HG03442 (cell line): ENCODE measurements around the gene GPR107.

Experiments used
- ATAC-seq: cut with Tn5 transposase; IDR thresholded peaks from one replicate; pipeline ENCODE4 v1.9.1; 2021; ENCODE audit warnings: mild to moderate bottlenecking, moderate library complexity; ENCODE audit not compliant: unreplicated experiment

Gene GPR107

GRCh38 chr9:130107234-130107861 is 53.6 kb downstream of the GPR107 start:
- no peak for ATAC-seq

DNA sequence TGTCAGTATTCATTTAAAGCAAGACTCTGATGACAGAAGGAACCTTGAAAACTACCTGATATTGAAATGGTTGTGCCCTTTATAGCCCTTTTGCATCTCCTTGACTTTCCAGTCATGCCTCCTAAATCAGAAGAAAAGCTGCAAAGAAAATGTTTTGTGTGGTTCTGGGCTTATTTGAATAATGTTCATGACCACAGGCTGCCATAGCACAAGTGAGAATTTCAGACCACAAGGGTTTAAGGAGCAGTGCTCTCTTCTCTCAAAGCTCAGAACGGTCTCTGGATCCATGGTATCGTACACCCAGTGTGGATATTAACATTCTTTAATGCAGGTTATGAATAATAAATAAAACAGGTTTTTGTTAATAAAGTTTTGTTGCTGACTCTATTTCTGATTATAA is 54.2 kb downstream of the GPR107 start:
- no peak for ATAC-seq

GRCh38 chr9:130110166-130110565 is 56.5 kb downstream of the GPR107 start:
- ATAC-seq, result no peak

- ATAC-seq, result no peak
These were observed 56.9 kb downstream of the GPR107 start for GRCh38 chr9:130110596-130111021.

- no peak for ATAC-seq
These were observed 58.3 kb downstream of the GPR107 start for GRCh38 chr9:130111786-130112537.

- ATAC-seq, result no peak
These were observed 58.9 kb downstream of the GPR107 start for GRCh38 chr9:130112538-130113151.

DNA sequence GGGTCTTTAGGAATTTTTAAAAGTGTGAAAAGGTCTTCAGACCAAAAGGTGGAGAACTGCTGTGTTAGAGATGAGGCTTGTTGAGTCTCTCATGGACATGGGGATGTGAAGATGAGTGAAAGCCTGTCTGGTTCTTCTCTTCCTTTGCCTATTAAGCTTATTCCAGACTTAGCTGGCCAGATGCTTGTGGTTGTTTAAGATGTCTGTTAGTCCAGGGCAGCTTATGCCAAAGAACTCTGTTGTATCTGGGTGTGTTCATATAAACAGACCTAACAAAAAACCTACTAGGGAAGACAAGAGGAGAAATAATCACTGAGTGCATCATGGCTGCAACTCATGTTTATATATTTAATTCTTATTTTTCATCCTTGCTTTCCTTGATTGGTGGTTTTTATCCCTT is 61.0 kb downstream of the GPR107 start:
- no peak for ATAC-seq

- no peak for ATAC-seq
These were observed 62.6 kb downstream of the GPR107 start for GRCh38 chr9:130116346-130116745.

GRCh38 chr9:130117376-130117775 is 63.7 kb downstream of the GPR107 start:
- no peak for ATAC-seq

- ATAC-seq, result no peak
These were observed 64.3 kb downstream of the GPR107 start for GRCh38 chr9:130117816-130118632.

- ATAC-seq, result no peak
These were observed 65.3 kb downstream of the GPR107 start for GRCh38 chr9:130118841-130119518.

DNA sequence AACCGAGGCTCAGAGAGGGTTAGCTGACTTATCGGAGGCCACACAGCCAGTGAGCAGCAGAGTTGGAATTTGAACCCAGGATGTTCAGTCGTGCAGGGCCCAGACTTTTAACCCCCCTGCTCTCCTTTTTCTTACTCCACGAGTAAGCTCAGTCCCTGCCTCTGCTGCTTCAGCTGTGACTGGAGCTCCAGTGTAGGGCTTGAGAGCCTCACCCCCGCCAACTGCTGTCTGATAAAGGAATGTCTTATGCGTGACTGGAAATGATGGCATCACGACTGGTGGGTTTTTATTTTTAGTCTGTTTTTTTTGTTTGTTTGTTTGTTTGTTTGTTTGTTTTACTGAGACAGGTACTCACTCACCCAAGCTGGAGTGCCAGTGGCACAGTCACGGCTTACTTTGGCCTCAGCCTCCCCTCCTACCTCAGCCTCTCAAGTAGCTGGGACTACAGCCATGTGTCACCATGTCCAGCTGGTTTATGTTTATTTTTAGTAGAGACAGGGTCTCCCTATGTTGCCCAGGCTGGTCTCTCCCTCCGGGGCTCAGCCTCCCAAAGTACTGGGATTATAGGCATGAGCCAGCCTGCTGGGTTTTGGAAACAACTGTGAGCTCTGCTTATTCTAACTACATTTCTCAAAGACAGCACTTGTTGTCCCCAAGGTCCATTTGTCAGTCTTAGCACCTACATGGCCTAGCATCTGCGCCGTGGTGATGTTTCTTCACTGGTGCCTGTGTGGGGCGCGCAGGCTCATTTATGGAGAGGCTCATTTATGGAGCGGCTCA is 66.0 kb downstream of the GPR107 start:
- ATAC-seq, result no peak

- ATAC-seq, result no peak
These were observed 66.5 kb downstream of the GPR107 start for GRCh38 chr9:130120299-130120587.

- no peak for ATAC-seq
These were observed 67.1 kb downstream of the GPR107 start for GRCh38 chr9:130120832-130121231.

DNA sequence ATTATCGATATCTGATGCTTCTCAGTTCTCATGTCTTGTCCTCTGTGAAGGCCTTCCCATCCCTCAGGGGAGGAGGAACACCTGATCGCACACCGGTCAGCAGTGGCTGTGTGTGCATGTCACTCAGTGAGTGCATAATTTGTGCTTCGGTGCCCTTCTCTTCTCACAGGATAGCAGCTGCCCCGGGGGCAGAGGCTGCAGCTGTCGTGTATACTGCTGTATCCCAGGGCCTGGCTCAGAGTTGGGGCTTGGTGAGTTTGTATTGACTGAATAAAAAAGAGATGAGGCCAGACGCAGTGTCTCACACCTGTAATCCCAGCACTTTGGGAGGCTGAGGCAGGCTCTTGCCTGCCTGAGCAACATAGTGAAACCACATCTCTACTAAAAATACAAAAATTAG is 68.8 kb downstream of the GPR107 start:
- no peak for ATAC-seq

DNA sequence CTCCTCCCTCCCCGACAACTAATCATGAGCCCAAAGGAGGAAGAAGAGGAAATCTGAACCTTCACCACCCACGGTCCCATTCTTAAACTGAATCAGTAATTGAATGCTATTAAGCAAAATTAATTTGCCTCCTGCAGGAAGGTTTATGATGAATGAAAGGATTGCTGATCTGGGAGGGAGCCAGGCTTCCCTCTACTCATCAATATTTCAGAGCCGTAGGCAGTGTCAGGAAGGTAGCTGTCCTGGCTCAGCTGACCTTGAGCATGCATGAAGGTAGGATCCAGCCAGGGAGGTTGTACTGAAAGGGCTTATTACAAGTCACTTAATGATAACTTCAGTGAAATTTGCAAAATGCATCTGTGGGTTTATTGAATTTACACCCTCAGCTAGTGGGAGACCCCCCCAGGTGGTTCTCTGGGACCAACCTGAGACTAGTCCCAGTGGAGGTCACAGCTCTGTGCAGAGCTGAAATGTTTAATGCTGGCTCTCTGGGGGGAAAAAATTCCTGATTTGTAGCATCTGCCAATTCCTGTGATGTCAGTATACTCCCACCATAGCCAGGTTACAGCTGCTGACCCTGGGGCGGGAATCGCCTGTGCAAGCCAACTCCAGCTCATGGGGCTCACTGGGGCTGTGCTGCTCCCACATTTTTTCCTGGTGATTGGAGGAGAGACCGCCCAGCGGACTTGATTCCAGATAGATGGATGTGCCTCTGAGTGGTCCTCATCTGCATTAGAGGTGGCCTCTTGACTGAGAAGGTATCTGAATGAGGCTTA is 70.6 kb downstream of the GPR107 start:
- ATAC-seq, result no peak

- no peak for ATAC-seq
These were observed 73.2 kb downstream of the GPR107 start for GRCh38 chr9:130126721-130127433.

- ATAC-seq, result peak; percentile 44
These were observed 74.5 kb downstream of the GPR107 start for GRCh38 chr9:130128251-130128650.
